ENCODE data around the gene DCANP1. TPM values are rescaled to one million over a fixed set of nuclear protein-coding genes. Genes with fewer than 3 reads are reported as not detected.

Gene DCANP1, protein sequence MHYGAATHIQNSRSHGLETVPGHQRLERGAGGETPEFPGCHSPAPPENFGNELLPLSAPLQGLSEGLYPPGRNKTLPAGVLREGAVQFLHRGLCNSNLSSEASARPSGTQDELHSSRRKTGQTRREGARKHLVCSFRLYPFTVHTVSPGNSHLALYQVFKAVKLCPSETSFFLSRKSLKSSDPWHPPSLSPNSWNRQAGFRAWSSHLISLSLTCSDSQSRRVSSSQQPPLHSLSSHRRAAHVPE
- total RNA-seq = not detected

DNA sequence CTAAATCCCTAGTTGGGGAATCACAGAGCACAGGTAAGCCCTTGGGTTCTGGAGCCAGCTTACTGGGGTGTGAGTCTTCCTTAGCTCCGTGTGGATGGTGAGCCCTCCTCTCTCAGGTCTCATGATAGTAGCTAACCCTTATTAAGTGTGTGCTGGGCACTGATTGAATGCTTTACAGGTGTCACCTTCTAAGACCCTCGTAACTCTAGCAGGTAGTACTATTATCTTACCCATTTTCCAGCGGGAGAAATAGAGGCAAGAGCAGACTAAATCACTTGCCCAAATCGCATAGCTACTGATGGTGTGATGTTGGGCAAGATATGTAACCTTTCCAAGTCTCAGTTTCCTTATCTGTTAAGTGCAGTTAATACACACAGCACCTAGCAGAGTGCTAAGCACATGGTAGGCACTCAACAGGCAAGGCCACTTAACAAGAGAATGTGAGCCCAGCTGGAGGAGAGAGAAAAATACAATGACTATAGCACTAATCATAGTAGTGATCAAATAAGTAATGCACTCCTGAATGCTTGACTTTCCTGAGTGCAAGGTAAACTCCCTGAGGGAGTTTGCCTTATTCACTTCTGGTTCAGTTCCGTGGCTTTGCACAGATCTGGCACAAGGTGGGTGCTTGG, at the start of gene DCANP1:
DCANP1 (minus strand) TSS at position 51 of the 632 bp plus-strand sequence. CDS start 240 bp downstream, outside the sequence.

DNA sequence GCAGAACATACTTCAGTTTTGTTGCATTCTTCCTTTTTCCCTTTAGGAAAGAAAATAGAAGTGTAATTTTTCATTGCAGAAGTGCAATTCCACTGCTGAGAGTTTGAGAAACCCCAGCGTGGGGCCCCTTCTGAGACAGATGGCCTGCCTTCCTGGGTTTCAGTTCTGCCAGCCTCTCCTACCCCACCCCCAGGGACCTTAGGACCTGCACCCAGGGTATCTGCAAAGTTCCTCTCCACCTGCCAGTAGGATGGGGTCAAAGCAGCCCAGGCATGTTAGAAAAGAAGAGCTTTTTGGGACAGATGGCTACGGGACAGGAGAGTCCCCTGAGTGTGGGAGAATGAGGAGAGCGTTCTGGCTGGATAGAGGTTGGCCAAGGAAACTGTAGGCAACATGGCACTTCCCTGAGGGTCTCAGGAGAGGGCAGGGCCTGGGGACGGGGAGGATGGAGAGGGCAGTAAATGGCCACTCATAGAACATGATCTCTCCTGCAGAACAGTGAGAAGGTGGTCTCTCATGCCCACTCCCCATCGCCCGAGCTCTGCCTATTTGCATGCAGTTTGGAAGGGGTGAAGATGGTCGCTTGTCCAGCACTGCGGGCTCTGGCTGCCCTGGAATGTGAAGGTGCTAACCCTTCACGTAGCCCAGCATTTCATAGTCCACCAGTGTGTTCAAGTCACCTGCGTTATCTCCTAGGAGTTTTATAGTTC, 5.3 kb upstream of the DCANP1 start, which contains the start of gene TIFAB:
TIFAB (minus strand) TSS at position 31 of the 710 bp plus-strand sequence. CDS start 2,412 bp downstream, outside the sequence.

DNA sequence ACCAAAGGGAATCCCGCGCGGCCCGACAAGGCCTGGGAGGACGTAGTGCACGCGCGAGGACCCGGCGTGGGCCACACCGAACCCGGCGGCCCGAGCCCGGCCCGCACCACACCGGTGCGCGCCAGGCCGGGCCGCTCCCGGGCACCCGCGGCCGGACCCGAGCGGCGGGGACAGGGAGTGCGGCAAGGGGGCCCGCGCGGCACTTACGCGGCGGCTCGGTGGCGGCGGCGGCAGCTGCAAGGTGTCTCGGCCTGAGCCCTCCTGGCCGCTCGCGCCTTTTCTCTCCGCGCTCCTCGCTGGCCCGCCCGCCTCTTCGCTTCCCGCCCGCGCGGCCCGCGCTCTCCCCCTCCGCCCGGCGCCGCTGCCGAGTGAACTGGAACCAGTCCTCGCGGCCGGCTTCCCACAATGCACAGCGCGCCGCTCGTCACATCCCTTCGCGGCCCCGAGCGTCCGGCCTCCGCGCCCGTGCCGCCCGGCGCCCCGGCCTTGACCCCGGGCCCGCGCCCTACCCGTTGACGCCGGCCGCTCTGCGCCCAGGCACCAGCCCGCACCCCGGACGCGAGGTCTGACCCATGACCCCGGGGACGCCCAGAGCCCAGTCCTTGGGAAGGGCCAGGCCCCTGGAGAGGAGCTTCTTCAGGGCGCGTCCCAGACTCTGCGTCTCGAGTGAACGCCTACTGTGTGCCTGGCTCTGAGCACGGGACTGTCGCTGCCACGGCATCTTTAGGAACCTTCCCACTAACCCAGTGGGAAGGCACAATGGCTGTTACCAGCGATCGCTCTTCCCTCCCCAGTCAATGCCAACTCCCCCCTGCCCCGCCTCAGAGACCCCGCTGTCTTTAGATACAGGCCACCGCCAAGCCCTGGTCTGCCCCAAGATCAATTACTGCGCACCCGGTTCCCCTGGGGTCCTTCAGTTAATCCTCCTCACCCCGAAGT, 48.0 kb downstream of the DCANP1 start, which contains the start of gene MACROH2A1:
MACROH2A1 (minus strand) TSS at position 377 of the 939 bp plus-strand sequence. CDS start 10,138 bp downstream, outside the sequence.

Other genes with a start within 250 kb of the DCANP1 start
- 274 TPM for gene MACROH2A1, start 48.1 kb downstream of the DCANP1 start, total RNA-seq
- gene TIFAB, start 5.0 kb upstream of the DCANP1 start, total RNA-seq = 0.05 TPM
- gene NEUROG1, start 88.6 kb upstream of the DCANP1 start, total RNA-seq = 5.9 TPM
- 63.1 TPM for gene CXCL14, start 131.6 kb upstream of the DCANP1 start, total RNA-seq

Measured in camera-type eye (tissue), 1 donor.